Vagina (tissue), 2 donors: ENCODE results near the gene SLC39A7.

Source experiments
- POLR2A ChIP-seq, 2 donors: fragments of 450-650 bp; IDR thresholded peaks; one replicate each; pipeline ENCODE4 v1.6.1; 2017; ENCODE audit warnings: antibody characterized with exemption in 2 of 2, mild to moderate bottlenecking in 2 of 2, moderate library complexity in 2 of 2
- POLR2AphosphoS5 ChIP-seq, 2 donors: sonication (generic); formaldehyde crosslinking; IDR thresholded peaks; one replicate each; pipeline ENCODE4 v1.9.0; 2017; ENCODE audit warnings: antibody characterized with exemption in 2 of 2, mild to moderate bottlenecking in 2 of 2, low read depth in 1 of 2; ENCODE audit not compliant: insufficient read depth in 1 of 2
- TF ChIP-seq, protein P1 (sequence below), 3 experiments: fragments of 450-650 bp in 2 of 3; fragments of 200-600 bp in 1 of 3; sonication (generic) in 1 of 3; IDR thresholded peaks; one replicate each; pipeline ENCODE4 v1.5.1; 2017 to 2019; ENCODE audit warnings: antibody characterized with exemption in 3 of 3, mild to moderate bottlenecking in 2 of 3, moderate library complexity in 2 of 3

DNA sequence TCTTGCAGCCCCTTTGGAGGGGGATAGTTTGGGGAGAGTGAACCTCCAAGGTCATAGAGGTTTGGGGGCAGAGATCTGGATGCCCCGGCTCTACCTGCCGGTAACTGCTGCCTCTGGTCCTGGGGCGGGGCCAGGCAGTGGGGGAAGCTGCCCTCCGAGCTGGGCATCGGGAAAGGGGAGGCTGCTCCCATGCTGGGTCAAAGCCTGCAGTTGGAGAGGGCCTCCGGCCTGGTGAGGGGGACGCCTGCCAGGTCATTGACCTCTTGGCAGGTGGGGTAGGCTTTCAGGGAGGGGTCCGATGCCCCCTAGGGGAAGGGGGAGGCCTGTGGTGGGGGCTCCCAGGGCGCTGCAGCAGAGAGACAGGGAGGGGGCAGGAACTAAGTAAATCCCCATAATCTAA, 15.5 kb upstream of the SLC39A7 start:
- TF ChIP-seq, protein P1, sequence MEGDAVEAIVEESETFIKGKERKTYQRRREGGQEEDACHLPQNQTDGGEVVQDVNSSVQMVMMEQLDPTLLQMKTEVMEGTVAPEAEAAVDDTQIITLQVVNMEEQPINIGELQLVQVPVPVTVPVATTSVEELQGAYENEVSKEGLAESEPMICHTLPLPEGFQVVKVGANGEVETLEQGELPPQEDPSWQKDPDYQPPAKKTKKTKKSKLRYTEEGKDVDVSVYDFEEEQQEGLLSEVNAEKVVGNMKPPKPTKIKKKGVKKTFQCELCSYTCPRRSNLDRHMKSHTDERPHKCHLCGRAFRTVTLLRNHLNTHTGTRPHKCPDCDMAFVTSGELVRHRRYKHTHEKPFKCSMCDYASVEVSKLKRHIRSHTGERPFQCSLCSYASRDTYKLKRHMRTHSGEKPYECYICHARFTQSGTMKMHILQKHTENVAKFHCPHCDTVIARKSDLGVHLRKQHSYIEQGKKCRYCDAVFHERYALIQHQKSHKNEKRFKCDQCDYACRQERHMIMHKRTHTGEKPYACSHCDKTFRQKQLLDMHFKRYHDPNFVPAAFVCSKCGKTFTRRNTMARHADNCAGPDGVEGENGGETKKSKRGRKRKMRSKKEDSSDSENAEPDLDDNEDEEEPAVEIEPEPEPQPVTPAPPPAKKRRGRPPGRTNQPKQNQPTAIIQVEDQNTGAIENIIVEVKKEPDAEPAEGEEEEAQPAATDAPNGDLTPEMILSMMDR (IDR thresholded peaks at IDR 0.05), result no peak
- TF ChIP-seq POLR2A (IDR thresholded peaks at IDR 0.05) (no peak), POLR2AphosphoS5 (IDR thresholded peaks at IDR 0.05; ENCODE audit: insufficient read depth in 1 of 2, low read depth in 1 of 2) (no peak)
